ENCODE data around the gene TRRAP. TPM values are rescaled to one million over a fixed set of nuclear protein-coding genes. Genes with fewer than 3 reads are reported as not detected.

Gene TRRAP
- total RNA-seq, 6 donors from 2014 or later, result 29.1 to 53.4 (median 37.5) TPM

DNA sequence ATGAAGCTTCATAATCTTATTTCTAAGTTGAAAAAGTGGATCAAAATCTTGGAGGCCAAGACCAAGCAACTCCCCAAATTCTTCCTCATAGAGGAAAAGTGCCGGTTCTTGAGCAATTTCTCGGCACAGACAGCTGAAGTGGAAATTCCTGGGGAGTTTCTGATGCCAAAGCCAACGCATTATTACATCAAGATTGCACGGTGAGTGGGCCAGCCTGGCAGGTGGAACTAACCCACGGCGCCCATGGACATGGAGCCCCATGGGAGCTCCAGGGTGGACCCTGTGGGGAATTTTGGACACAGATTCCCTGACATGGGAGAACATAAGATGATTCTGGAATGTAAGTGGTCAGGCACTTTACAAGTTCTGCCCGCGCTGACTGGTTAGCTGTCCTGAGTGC lies 125.9 kb downstream of the TRRAP start:
- Histone ChIP-seq H3K9me3 (no peaks in the 10 kb centered on the region), H3K4me1 (peaks cover 0 to 14% (median 4%) of the 10 kb centered on the region in 4 donors), H3K36me3 (peaks cover 29 to 95% (median 65%) of the 10 kb centered on the region in 4 donors), H3K4me3 (no peak overlapping the region), H3K27me3 (no peaks in the 10 kb centered on the region), H3K27ac (peak overlapping the region; percentile 60 to 72 (median 66))
- ATAC-seq (ENCODE audit: low FRiP score in 2 of 2) (peak; percentile 45 to 79), DNase-seq (peak in 1 of 2 donors; percentile 73)
- no peak for TF ChIP-seq POLR2A (IDR thresholded peaks at IDR 0.05)
- TF ChIP-seq, protein P1, sequence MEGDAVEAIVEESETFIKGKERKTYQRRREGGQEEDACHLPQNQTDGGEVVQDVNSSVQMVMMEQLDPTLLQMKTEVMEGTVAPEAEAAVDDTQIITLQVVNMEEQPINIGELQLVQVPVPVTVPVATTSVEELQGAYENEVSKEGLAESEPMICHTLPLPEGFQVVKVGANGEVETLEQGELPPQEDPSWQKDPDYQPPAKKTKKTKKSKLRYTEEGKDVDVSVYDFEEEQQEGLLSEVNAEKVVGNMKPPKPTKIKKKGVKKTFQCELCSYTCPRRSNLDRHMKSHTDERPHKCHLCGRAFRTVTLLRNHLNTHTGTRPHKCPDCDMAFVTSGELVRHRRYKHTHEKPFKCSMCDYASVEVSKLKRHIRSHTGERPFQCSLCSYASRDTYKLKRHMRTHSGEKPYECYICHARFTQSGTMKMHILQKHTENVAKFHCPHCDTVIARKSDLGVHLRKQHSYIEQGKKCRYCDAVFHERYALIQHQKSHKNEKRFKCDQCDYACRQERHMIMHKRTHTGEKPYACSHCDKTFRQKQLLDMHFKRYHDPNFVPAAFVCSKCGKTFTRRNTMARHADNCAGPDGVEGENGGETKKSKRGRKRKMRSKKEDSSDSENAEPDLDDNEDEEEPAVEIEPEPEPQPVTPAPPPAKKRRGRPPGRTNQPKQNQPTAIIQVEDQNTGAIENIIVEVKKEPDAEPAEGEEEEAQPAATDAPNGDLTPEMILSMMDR (IDR thresholded peaks at IDR 0.05), result no peak
- no peak for TF ChIP-seq POLR2AphosphoS5 (IDR thresholded peaks at IDR 0.05)
- TF ChIP-seq EP300 (IDR thresholded peaks at IDR 0.05), result no peak
- 61 to 72% methylated on average over 8 of the region's 8 CpGs for WGBS, 2 donors

DNA sequence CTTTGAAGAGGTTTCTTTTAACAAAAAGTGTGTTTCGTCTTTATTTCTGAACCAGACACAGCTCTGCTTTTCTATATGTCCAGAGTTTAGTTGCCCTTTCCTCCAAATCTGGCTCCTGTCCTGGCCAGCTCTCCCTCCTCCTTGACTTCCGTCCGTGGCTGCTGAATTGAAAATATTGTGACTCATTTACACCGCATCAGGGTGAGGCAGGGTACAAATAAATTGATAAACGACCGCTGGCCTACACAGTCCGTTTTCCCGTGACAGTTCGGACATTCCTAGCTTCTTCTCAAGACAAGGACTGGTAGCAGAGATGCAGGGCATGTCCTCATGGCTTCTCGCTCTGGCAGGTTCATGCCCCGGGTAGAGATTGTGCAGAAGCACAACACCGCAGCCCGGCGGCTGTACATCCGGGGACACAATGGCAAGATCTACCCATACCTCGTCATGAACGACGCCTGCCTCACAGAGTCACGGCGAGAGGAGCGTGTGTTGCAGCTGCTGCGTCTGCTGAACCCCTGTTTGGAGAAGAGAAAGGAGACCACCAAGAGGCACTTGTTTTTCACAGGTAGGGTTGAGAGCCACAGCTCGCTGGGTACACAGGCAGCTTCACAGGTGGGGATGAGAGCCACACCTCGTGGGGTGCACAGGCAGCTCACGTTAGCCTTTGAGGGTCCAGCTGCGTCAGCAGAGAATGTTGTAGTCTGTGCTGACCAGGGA lies 126.6 kb downstream of the TRRAP start:
- Histone ChIP-seq H3K9me3 (no peaks in the 10 kb centered on the region), H3K36me3 (peaks cover 30 to 93% (median 64%) of the 10 kb centered on the region in 4 donors), H3K27me3 (no peaks in the 10 kb centered on the region), H3K27ac (peak overlapping the region; percentile 60 to 72 (median 66)), H3K4me1 (peaks cover 0 to 14% (median 4%) of the 10 kb centered on the region in 4 donors), H3K4me3 (no peak overlapping the region)
- DNase-seq (no peak), ATAC-seq (ENCODE audit: low FRiP score in 2 of 2) (no peak)
- TF ChIP-seq POLR2A (IDR thresholded peaks at IDR 0.05), result no peak
- TF ChIP-seq POLR2AphosphoS5 (IDR thresholded peaks at IDR 0.05), result no peak
- TF ChIP-seq EP300 (IDR thresholded peaks at IDR 0.05), result no peak
- TF ChIP-seq, protein P1 (IDR thresholded peaks at IDR 0.05), result no peak
- WGBS, 2 donors, result 95 to 97% methylated on average over 18 to 26 of the region's 26 CpGs

DNA sequence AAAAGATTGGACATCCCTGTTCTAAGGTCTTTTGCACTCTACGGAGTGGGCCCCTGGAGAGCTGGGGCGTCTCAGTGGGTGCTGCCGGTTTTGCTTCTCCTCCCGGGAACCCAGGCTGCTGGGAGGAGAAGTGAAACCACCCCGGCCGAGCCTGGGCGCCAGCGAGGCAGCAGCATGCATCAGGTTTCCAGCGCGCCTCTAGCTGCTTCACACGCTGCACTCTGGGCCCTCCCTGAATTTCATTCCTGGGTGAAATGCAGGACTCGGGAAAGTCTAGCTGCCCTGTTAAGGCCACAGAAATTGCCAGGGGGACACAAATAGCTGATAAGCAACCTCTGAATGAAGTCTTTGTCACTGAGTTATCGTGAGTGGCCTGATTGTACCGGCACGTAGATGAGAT lies 127.4 kb downstream of the TRRAP start:
- no peaks in the 10 kb centered on the region for H3K27me3 ChIP-seq
- H3K27ac ChIP-seq, result no peak overlapping the region
- TF ChIP-seq POLR2A (IDR thresholded peaks at IDR 0.05), result no peak
- TF ChIP-seq EP300 (IDR thresholded peaks at IDR 0.05), result no peak
- no peak for TF ChIP-seq POLR2AphosphoS5 (IDR thresholded peaks at IDR 0.05)
- TF ChIP-seq, protein P1 (IDR thresholded peaks at IDR 0.05), result no peak
- no peak overlapping the region for H3K4me3 ChIP-seq
- no peaks in the 10 kb centered on the region for H3K9me3 ChIP-seq
- H3K4me1 ChIP-seq, result peaks cover 0 to 14% (median 4%) of the 10 kb centered on the region in 4 donors
- peak in 1 of 2 donors; percentile 82 for DNase-seq
- H3K36me3 ChIP-seq, result peaks cover 28 to 93% (median 60%) of the 10 kb centered on the region in 4 donors
- WGBS, 2 donors, result 79 to 98% methylated on average over 9 to 14 of the region's 15 CpGs
- ATAC-seq (ENCODE audit: low FRiP score in 2 of 2), result no peak

DNA sequence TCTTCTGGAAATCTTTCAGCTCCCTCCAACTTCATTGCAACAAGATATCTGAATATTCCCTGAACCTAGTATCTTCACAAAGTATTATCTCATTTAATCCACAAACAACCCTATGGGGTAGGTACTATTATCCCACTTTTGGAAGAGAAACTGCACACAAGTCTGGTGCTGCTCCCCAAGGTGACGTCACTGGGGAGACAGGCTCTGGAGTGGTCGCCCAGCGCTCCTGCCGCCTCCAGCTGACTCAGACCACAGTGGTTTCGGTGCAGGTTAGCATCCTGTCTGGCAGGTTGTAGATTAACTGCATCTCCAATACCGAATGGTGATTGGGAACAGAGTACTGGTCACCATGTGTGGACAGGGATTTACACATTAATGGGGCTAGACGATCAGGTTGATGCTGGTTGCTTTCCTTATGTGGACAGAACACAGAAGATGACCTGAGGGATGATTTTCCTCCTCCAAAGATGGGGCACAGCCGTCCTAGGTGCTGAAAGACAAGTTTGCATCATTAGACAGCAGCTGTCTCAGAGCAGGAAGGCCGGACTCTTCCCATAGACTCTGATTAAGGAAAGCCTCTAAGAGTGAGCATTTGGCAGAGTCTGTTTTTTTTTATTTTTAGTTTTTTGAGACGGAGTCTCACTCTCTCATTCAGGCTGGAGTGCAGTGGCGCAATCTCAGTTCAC lies 128.6 kb downstream of the TRRAP start:
- H3K27me3 ChIP-seq, result no peaks in the 10 kb centered on the region
- H3K27ac ChIP-seq, result no peak overlapping the region
- DNase-seq (no peak), ATAC-seq (ENCODE audit: low FRiP score in 2 of 2) (no peak)
- no peak overlapping the region for H3K4me3 ChIP-seq
- H3K4me1 ChIP-seq, result peaks cover 0 to 14% (median 4%) of the 10 kb centered on the region in 4 donors
- 86 to 93% methylated on average over 9 to 11 of the region's 11 CpGs for WGBS, 2 donors
- H3K9me3 ChIP-seq, result no peaks in the 10 kb centered on the region
- TF ChIP-seq POLR2AphosphoS5 (IDR thresholded peaks at IDR 0.05) (no peak), EP300 (IDR thresholded peaks at IDR 0.05) (no peak), POLR2A (IDR thresholded peaks at IDR 0.05) (no peak)
- TF ChIP-seq, protein P1 (IDR thresholded peaks at IDR 0.05), result no peak
- peaks cover 34 to 96% (median 66%) of the 10 kb centered on the region in 4 donors for H3K36me3 ChIP-seq

All from upper lobe of left lung (tissue), 6 donors.